ENCODE results near the gene KCNJ11. TPM values are rescaled to one million over a fixed set of nuclear protein-coding genes. Genes with fewer than 3 reads are reported as not detected.

Gene KCNJ11
- total and polyA plus RNA-seq, 10 of the 15 experiments (the other 5 are each of a cell fraction or from before 2014, with no cell fraction given), result 0.06 to 0.56 (median 0.21) TPM; not detected in 6

- no peak for TF ChIP-seq EZH2 (IDR thresholded peaks at IDR 0.05; ENCODE audit: borderline replicate concordance, control insufficient read depth, low read depth, low read length)
- TF ChIP-seq NBN (IDR thresholded peaks at IDR 0.05), result no peak
These were observed 40.5 kb upstream of the KCNJ11 start (continued) for GRCh38 chr11:17428925-17429324.

DNA sequence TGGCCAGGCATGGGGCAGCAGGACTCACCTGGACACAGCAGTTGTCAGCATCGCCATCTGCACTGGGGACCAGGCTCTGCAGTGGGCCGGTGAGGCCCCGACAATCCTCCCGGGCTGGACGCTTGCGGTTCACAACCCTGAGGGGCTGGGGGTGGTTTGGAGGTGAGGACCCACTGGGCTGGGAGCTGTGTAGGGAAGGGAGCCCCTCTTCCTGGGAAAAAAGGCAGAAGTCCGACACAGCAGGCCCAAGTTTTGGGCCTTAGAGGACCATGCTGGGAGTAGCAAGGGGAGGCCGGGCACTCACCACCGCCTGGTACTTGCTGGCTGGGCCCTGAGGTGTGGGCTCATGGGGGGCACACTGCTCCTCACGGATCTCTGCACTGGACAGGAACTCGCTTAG is 39.8 kb upstream of the KCNJ11 start:
- DNase-seq (ENCODE audit: low read depth, low spot score) (no peak), FAIRE-seq (no peak), ATAC-seq (no peak)
- Histone ChIP-seq H3K79me2 (ENCODE audit: control insufficient read depth, insufficient read depth, low read length) (no peaks in the 10 kb centered on the region), H3K4me3 (no peak overlapping the region), H2AFZ (ENCODE audit: control insufficient read depth, low read depth, low read length) (no peak overlapping the region), H4K20me1 (ENCODE audit: control insufficient read depth, insufficient read depth) (no peaks in the 10 kb centered on the region), H3K27ac (ENCODE audit: control insufficient read depth, insufficient read depth) (no peak overlapping the region), H3K27me3 (replicated peaks in 1 of 2; ENCODE audit: control insufficient read depth in 2 of 2, insufficient read depth in 2 of 2, low read length in 1 of 2) (peaks cover 6 to 7% of the 10 kb centered on the region in 2 experiments; a peak in 3 of 4 replicates), H3K36me3 (ENCODE audit: control insufficient read depth in 2 of 2, insufficient read depth in 2 of 2, low read length in 1 of 2) (no peaks in the 10 kb centered on the region), H3K9me3 (replicated peaks; ENCODE audit: control insufficient read depth, insufficient read depth, low read length) (no peaks in the 10 kb centered on the region), H3K4me2 (ENCODE audit: control insufficient read depth, insufficient read depth) (no peak overlapping the region), H3K9ac (ENCODE audit: control insufficient read depth, insufficient read depth, low read length) (no peak overlapping the region), H3K4me1 (ENCODE audit: control insufficient read depth, insufficient read depth, low read length) (no peaks in the 10 kb centered on the region)
- SMC1A ChIA-PET (ENCODE audit: uncharacterized antibody, unreplicated experiment), result no interaction called here
- RAD21 ChIA-PET (ENCODE audit: unreplicated experiment), result no interaction called here
- in situ Hi-C loops (cut with MboI) (no loop called here), intact Hi-C loops (cut with micrococcal nuclease; ENCODE audit: unreplicated experiment) (no loop called here)
- TF ChIP-seq SREBF2 (IDR thresholded peaks at IDR 0.05; ENCODE audit: low read length), result no peak
- no peak for TF ChIP-seq MAX (IDR thresholded peaks at IDR 0.05; ENCODE audit: low read depth, low read length)
- no peak for TF ChIP-seq STAT1 (conservative IDR thresholded peaks at IDR 0.05)
- TF ChIP-seq RUNX3 (IDR thresholded peaks at IDR 0.05; ENCODE audit: low read length), result no peak
- no peak for TF ChIP-seq KDM1A (IDR thresholded peaks at IDR 0.05; ENCODE audit: borderline replicate concordance)
- TF ChIP-seq ZNF384 (IDR thresholded peaks at IDR 0.05; ENCODE audit: borderline replicate concordance, low read depth, low read length), result no peak
- no peak for TF ChIP-seq NR2F1 (conservative IDR thresholded peaks at IDR 0.05)
- TF ChIP-seq EED (IDR thresholded peaks at IDR 0.05; ENCODE audit: low read depth), result no peak
- TF ChIP-seq, protein P1, sequence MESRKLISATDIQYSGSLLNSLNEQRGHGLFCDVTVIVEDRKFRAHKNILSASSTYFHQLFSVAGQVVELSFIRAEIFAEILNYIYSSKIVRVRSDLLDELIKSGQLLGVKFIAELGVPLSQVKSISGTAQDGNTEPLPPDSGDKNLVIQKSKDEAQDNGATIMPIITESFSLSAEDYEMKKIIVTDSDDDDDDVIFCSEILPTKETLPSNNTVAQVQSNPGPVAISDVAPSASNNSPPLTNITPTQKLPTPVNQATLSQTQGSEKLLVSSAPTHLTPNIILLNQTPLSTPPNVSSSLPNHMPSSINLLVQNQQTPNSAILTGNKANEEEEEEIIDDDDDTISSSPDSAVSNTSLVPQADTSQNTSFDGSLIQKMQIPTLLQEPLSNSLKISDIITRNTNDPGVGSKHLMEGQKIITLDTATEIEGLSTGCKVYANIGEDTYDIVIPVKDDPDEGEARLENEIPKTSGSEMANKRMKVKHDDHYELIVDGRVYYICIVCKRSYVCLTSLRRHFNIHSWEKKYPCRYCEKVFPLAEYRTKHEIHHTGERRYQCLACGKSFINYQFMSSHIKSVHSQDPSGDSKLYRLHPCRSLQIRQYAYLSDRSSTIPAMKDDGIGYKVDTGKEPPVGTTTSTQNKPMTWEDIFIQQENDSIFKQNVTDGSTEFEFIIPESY (IDR thresholded peaks at IDR 0.05), result no peak
- no peak for TF ChIP-seq MYC (IDR thresholded peaks at IDR 0.05; ENCODE audit: insufficient read depth, insufficient read length, insufficient replicate concordance, low read length, severe bottlenecking)
- no peak for TF ChIP-seq BCL3 (IDR thresholded peaks at IDR 0.05; ENCODE audit: borderline replicate concordance, insufficient read depth, low read depth, low read length, poor library complexity, severe bottlenecking)
- no peak for TF ChIP-seq CHD2 (IDR thresholded peaks at IDR 0.05; ENCODE audit: borderline replicate concordance, low read depth, low read length)
- TF ChIP-seq POLR2AphosphoS2 (IDR thresholded peaks at IDR 0.05; ENCODE audit: low read depth, low read length), result no peak
- TF ChIP-seq NR2C2 (IDR thresholded peaks at IDR 0.05; ENCODE audit: borderline replicate concordance, control insufficient read depth, insufficient read length, low read depth), result no peak
- no peak for TF ChIP-seq EGR1 (IDR thresholded peaks at IDR 0.05; ENCODE audit: borderline replicate concordance in 1 of 2, low read depth in 2 of 2, low read length in 2 of 2)
- no peak for TF ChIP-seq DPF2 (IDR thresholded peaks at IDR 0.05)
- no peak for TF ChIP-seq ZNF24 (IDR thresholded peaks at IDR 0.05)
- no peak for TF ChIP-seq GATAD2B (conservative IDR thresholded peaks at IDR 0.05; ENCODE audit: low read depth)
- no peak for TF ChIP-seq ELK1 (IDR thresholded peaks at IDR 0.05; ENCODE audit: low read depth, low read length)
- WGBS (ENCODE audit: insufficient coverage, insufficient replicate concordance, low lambda C conversion rate, missing lambda C conversion rate), result 42% methylated on average over 11 of the region's 11 CpGs
- CTCF ChIA-PET, result interaction anchor here (1.0 kb wide), 1 partner anchor 16 kb away, joined by 3 read pairs; no protein-coding TSS in a partner anchor
- POLR2A ChIA-PET, result no interaction called here
- BruUV-seq (replicated peaks), result no TSS peak
